Keratinocyte (primary cell): ENCODE results near the gene LRRC9.

Source experiments
- EZH2 ChIP-seq: IDR thresholded peaks from one replicate; pipeline ENCODE4 v1.6.1; 2012; ENCODE audit warnings: inconsistent platforms, mild to moderate bottlenecking, low read length, moderate library complexity
- TF ChIP-seq, protein P1 (sequence below), 3 experiments: IDR thresholded peaks in 1 of 3; conservative IDR thresholded peaks in 1 of 3; optimal IDR thresholded peaks in 1 of 3; 2 replicates in 2 of 3; 3 replicates in 1 of 3; pipeline versions ENCODE3 to v1.5.1; 2011; ENCODE audit warnings: low read length in 3 of 3, mild to moderate bottlenecking in 3 of 3, moderate library complexity in 2 of 3, control low read depth in 1 of 3, inconsistent platforms in 1 of 3; ENCODE audit not compliant: insufficient read depth in 2 of 3; ENCODE audit errors: extremely low read depth in 1 of 3

DNA sequence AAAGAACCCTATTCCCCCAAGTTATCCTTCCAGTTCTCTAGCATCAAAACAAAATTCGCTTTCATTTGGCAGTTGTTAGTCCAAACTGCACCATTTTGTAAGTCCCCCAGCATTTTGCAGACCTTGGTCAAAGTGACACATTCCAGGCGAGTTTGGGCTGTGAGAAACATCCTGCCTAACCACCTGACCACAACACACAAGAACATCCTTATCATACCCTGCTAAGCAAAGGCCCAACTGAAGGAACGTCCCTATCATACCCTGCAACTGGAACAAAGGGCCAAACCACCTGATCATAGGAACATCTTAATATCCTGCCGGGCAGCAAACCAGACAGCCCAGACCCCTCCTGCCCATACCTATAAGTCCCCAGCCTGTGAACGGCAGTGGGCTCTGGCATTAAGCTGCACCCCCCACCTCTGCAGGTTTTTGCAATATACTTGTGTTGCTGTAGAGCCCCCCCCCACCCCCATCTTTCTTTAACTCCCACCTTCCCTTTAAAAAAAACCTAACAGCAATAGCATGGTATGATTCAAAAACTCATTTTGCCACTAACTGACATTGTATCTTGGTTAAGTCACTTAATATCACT lies 174.5 kb downstream of the LRRC9 start:
- TF ChIP-seq, protein P1, sequence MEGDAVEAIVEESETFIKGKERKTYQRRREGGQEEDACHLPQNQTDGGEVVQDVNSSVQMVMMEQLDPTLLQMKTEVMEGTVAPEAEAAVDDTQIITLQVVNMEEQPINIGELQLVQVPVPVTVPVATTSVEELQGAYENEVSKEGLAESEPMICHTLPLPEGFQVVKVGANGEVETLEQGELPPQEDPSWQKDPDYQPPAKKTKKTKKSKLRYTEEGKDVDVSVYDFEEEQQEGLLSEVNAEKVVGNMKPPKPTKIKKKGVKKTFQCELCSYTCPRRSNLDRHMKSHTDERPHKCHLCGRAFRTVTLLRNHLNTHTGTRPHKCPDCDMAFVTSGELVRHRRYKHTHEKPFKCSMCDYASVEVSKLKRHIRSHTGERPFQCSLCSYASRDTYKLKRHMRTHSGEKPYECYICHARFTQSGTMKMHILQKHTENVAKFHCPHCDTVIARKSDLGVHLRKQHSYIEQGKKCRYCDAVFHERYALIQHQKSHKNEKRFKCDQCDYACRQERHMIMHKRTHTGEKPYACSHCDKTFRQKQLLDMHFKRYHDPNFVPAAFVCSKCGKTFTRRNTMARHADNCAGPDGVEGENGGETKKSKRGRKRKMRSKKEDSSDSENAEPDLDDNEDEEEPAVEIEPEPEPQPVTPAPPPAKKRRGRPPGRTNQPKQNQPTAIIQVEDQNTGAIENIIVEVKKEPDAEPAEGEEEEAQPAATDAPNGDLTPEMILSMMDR (optimal IDR thresholded peaks at IDR 0.05 in 1 of 3, IDR thresholded peaks at IDR 0.05 in 1 of 3, conservative IDR thresholded peaks at IDR 0.05 in 1 of 3; ENCODE audit: extremely low read depth in 1 of 3, insufficient read depth in 2 of 3, low read length in 3 of 3): no peak
- no peak for TF ChIP-seq EZH2
